HG02938 (cell line): ENCODE measurements around the gene LBHD2.

Experiments used
- ATAC-seq: cut with Tn5 transposase; IDR thresholded peaks from one replicate; pipeline ENCODE4 v1.9.1; 2021; ENCODE audit warnings: mild to moderate bottlenecking, moderate library complexity; ENCODE audit not compliant: unreplicated experiment

The LBHD2 gene

GRCh38 chr14:103090481-103091020, 6.5 kb downstream of the LBHD2 start:
- no peak for ATAC-seq

- peak; percentile 63 for ATAC-seq
Observed at GRCh38 chr14:103091041-103091882, 7.3 kb downstream of the LBHD2 start.

- ATAC-seq: no peak
Observed at GRCh38 chr14:103091883-103092222, 7.8 kb downstream of the LBHD2 start.

GRCh38 chr14:103093856-103094405, 9.9 kb downstream of the LBHD2 start:
- no peak for ATAC-seq

- ATAC-seq: no peak
Observed at GRCh38 chr14:103094406-103095209, 10.6 kb downstream of the LBHD2 start, which contains the start of gene EXOC3L4. Gene EXOC3L4, plus strand, starts transcription at chr14:103094725. Its CDS starts 5,495 bp downstream, at chr14:103100220.

GRCh38 chr14:103095210-103095778, 11.3 kb downstream of the LBHD2 start:
- ATAC-seq: no peak

- ATAC-seq: no peak
Observed at GRCh38 chr14:103096387-103096786, 12.4 kb downstream of the LBHD2 start.

- ATAC-seq: no peak
Observed at GRCh38 chr14:103097244-103097993, 13.4 kb downstream of the LBHD2 start.

GRCh38 chr14:103097994-103098957, 14.3 kb downstream of the LBHD2 start:
- ATAC-seq: no peak

GRCh38 chr14:103099081-103099732, 15.2 kb downstream of the LBHD2 start:
- no peak for ATAC-seq

- no peak for ATAC-seq
Observed at GRCh38 chr14:103099733-103100280, 15.8 kb downstream of the LBHD2 start.

- no peak for ATAC-seq
Observed at GRCh38 chr14:103100281-103101121, 16.5 kb downstream of the LBHD2 start.

- no peak for ATAC-seq
Observed at GRCh38 chr14:103101257-103101962, 17.4 kb downstream of the LBHD2 start.

GRCh38 chr14:103101963-103102688, 18.1 kb downstream of the LBHD2 start:
- no peak for ATAC-seq

- no peak for ATAC-seq
Observed at GRCh38 chr14:103102689-103103260, 18.8 kb downstream of the LBHD2 start.
